GM12873 (cell line): ENCODE data around the gene EIF3I.

Source experiments
- CTCF ChIP-seq: IDR thresholded peaks from 2 replicates; pipeline ENCODE4 v1.5.1; 2012; ENCODE audit warnings: low read depth, mild to moderate bottlenecking, moderate library complexity, low read length, control low read depth; ENCODE audit not compliant: insufficient read depth; ENCODE audit errors: missing control alignments

Gene EIF3I

GRCh38 chr1:32239790-32240139 lies 17.6 kb downstream of the EIF3I start:
- no peak for TF ChIP-seq CTCF

GRCh38 chr1:32240140-32240951 lies 18.1 kb downstream of the EIF3I start:
- peak; percentile 4 for TF ChIP-seq CTCF

GRCh38 chr1:32241001-32241763 lies 19.0 kb downstream of the EIF3I start:
- no peak for TF ChIP-seq CTCF

GRCh38 chr1:32242341-32242851 lies 20.2 kb downstream of the EIF3I start:
- TF ChIP-seq CTCF = no peak

- TF ChIP-seq CTCF = no peak
Observed at GRCh38 chr1:32246888-32247273, 24.7 kb downstream of the EIF3I start, which contains the start of gene FAM167B. Gene FAM167B, plus strand, starts transcription at chr1:32247222. Its CDS starts 200 bp downstream, at chr1:32247422.

- no peak for TF ChIP-seq CTCF
Observed at GRCh38 chr1:32247452-32247851, 25.2 kb downstream of the EIF3I start.
